ENCODE data around the gene CDH23. TPM values are rescaled to one million over a fixed set of nuclear protein-coding genes. Genes with fewer than 3 reads are reported as not detected.
A peak's percentile ranks its signal among the peaks of the same experiment; 100 is the strongest.

The CDH23 gene
- total and polyA plus RNA-seq, 9 of the 15 experiments (the other 6 are each of a cell fraction or from before 2014, with no cell fraction given) = 0.18 to 1.2 (median 0.47) TPM

GRCh38 chr10:71638064-71638821 is 241.5 kb downstream of the CDH23 start (continued):
- TF ChIP-seq, protein P1, sequence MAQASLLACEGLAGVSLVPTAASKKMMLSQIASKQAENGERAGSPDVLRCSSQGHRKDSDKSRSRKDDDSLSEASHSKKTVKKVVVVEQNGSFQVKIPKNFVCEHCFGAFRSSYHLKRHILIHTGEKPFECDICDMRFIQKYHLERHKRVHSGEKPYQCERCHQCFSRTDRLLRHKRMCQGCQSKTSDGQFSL (CRISPR knock-in tag; IDR thresholded peaks at IDR 0.05) = no peak
- TF ChIP-seq, protein P1 (tag; IDR thresholded peaks at IDR 0.05) = 0 out of 4 replicates have a peak, but pooled peaks of 1 of the 2 experiments have one; percentile 46
- TF ChIP-seq, protein P2, sequence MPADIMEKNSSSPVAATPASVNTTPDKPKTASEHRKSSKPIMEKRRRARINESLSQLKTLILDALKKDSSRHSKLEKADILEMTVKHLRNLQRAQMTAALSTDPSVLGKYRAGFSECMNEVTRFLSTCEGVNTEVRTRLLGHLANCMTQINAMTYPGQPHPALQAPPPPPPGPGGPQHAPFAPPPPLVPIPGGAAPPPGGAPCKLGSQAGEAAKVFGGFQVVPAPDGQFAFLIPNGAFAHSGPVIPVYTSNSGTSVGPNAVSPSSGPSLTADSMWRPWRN (IDR thresholded peaks at IDR 0.05; ENCODE audit: low read depth) = no peak
- TF ChIP-seq TRIM28 (IDR thresholded peaks at IDR 0.05) (peak; percentile 60; the same call in 1 of the 2 replicates), U2AF2 (optimal IDR thresholded peaks at IDR 0.05; ENCODE audit: low read depth, low read length) (no peak), HBP1 (CRISPR knock-in tag; IDR thresholded peaks at IDR 0.05) (no peak), TOE1 (IDR thresholded peaks at IDR 0.05; ENCODE audit: borderline replicate concordance) (no peak), TOE1 (CRISPR knock-in tag; IDR thresholded peaks at IDR 0.05; ENCODE audit: borderline replicate concordance, low read depth) (no peak), ZNF3 (CRISPR knock-in tag; IDR thresholded peaks at IDR 0.05) (no peak), ZNF311 (CRISPR knock-in tag; IDR thresholded peaks at IDR 0.05) (peak; percentile 81; the same call in 1 of the 2 replicates), MYBL2 (IDR thresholded peaks at IDR 0.05; ENCODE audit: low read depth) (no peak), MYBL2 (CRISPR knock-in tag; IDR thresholded peaks at IDR 0.05; ENCODE audit: borderline replicate concordance) (no peak), MYNN (IDR thresholded peaks at IDR 0.05) (no peak), MYNN (CRISPR knock-in tag; IDR thresholded peaks at IDR 0.05) (no peak), NFIX (CRISPR knock-in tag; IDR thresholded peaks at IDR 0.05; ENCODE audit: low read depth) (no peak), NEUROD1 (IDR thresholded peaks at IDR 0.05; ENCODE audit: borderline replicate concordance, low read depth, low read length, partially characterized antibody) (peak; percentile 45), ZBTB1 (CRISPR knock-in tag; IDR thresholded peaks at IDR 0.05; ENCODE audit: borderline replicate concordance, low read depth) (no peak), SNRNP70 (optimal IDR thresholded peaks at IDR 0.05; ENCODE audit: low read depth, low read length) (no peak), MEIS2 (IDR thresholded peaks at IDR 0.05; ENCODE audit: partially characterized antibody) (no peak), ZFP91 (CRISPR knock-in tag; IDR thresholded peaks at IDR 0.05) (no peak), LCOR (CRISPR knock-in tag; IDR thresholded peaks at IDR 0.05) (no peak; the same call in 1 of the 2 replicates), FOS (IDR thresholded peaks at IDR 0.05; ENCODE audit: extremely low read depth, insufficient read length) (no peak), ASH1L (IDR thresholded peaks at IDR 0.05; ENCODE audit: borderline replicate concordance, low read depth, partially characterized antibody) (no peak), EP400 (IDR thresholded peaks at IDR 0.05) (no peak)
- TF ChIP-seq, protein P3, sequence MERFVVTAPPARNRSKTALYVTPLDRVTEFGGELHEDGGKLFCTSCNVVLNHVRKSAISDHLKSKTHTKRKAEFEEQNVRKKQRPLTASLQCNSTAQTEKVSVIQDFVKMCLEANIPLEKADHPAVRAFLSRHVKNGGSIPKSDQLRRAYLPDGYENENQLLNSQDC (CRISPR knock-in tag; IDR thresholded peaks at IDR 0.05) = no peak
